WTC11 (cell line): ENCODE measurements around the gene SVEP1.

Experiments used
- ELF4 ChIP-seq: sonication (generic); formaldehyde crosslinking; IDR thresholded peaks from 2 replicates; pipeline ENCODE4 v1.8.1; 2022; ENCODE audit warnings: low read depth, mild to moderate bottlenecking, moderate library complexity, missing genetic modification reagents
- ESRRA ChIP-seq: sonication (generic); formaldehyde crosslinking; IDR thresholded peaks from 2 replicates; pipeline ENCODE4 v1.8.1; 2022; ENCODE audit warnings: mild to moderate bottlenecking, missing genetic modification reagents, borderline replicate concordance
- ETV6 ChIP-seq: sonication (generic); formaldehyde crosslinking; IDR thresholded peaks from 2 replicates; pipeline ENCODE4 v1.8.1; 2022; ENCODE audit warnings: mild to moderate bottlenecking, missing genetic modification reagents
- NR3C1 ChIP-seq: sonication (generic); formaldehyde crosslinking; conservative IDR thresholded peaks from 2 replicates; pipeline ENCODE4 v1.8.1; 2023; ENCODE audit warnings: low read depth, mild to moderate bottlenecking, missing genetic modification reagents
- TCF7 ChIP-seq: sonication (generic); formaldehyde crosslinking; IDR thresholded peaks from 2 replicates; pipeline ENCODE4 v1.8.0; 2022; ENCODE audit warnings: mild to moderate bottlenecking, low read depth, missing genetic modification reagents, moderate library complexity
- ZNF138 ChIP-seq: sonication (generic); formaldehyde crosslinking; conservative IDR thresholded peaks from 2 replicates; pipeline ENCODE4 v1.8.1; 2022; ENCODE audit warnings: mild to moderate bottlenecking, moderate library complexity, missing genetic modification reagents
- ZNF317 ChIP-seq: sonication (generic); formaldehyde crosslinking; IDR thresholded peaks from 2 replicates; pipeline ENCODE4 v1.8.1; 2023; ENCODE audit warnings: low read depth, mild to moderate bottlenecking, moderate library complexity, missing genetic modification reagents, borderline replicate concordance
- TF ChIP-seq, protein P1 (sequence below): sonication (generic); formaldehyde crosslinking; IDR thresholded peaks from 2 replicates; pipeline ENCODE4 v1.8.0; 2022; ENCODE audit warnings: mild to moderate bottlenecking, missing genetic modification reagents
- TF ChIP-seq, protein P2 (sequence below): sonication (generic); formaldehyde crosslinking; IDR thresholded peaks from 2 replicates; pipeline ENCODE4 v1.8.1; 2023; ENCODE audit warnings: mild to moderate bottlenecking, missing genetic modification reagents, borderline replicate concordance
- TF ChIP-seq, protein P3 (sequence below): fragments of 200-600 bp; IDR thresholded peaks from 2 replicates; pipeline ENCODE4 v1.8.0; 2022; ENCODE audit warnings: antibody characterized with exemption
- TF ChIP-seq, protein P4 (sequence below): sonication (generic); formaldehyde crosslinking; IDR thresholded peaks from 2 replicates; pipeline ENCODE4 v1.8.0; 2023; ENCODE audit warnings: missing genetic modification reagents
- TF ChIP-seq, protein P5 (sequence below): sonication (generic); formaldehyde crosslinking; IDR thresholded peaks from 2 replicates; pipeline ENCODE4 v1.8.0; 2022; ENCODE audit warnings: missing genetic modification reagents
- TF ChIP-seq, protein P6 (sequence below): sonication (generic); formaldehyde crosslinking; IDR thresholded peaks from 2 replicates; pipeline ENCODE4 v1.8.1; 2023; ENCODE audit warnings: mild to moderate bottlenecking, missing genetic modification reagents, moderate library complexity
- TF ChIP-seq, protein P7 (sequence below): fragments of 250-450 bp; sonication (Bioruptor Pico); IDR thresholded peaks from 2 replicates; pipeline ENCODE4 v1.9.0; 2021; ENCODE audit warnings: mild to moderate bottlenecking

DNA sequence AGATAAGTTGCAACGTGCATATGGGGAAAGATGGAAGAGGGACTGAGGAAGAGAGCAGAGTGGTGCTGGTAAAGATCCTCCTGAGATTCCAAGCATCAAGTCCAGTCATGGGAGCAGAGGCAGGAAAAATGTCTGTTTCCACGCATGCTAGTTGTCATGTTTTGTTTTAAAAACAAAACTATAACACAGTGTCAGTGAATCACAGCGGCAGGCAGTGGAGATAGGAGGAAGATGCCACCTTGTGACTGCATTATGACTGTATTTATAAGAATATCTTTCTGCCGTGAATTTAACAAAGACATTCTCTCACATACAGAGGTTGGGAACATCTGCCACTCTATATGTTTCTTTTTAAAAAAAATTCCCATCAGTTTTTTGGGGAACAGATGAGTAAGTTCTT, 3.7 kb upstream of the SVEP1 start:
- TF ChIP-seq, protein P1, sequence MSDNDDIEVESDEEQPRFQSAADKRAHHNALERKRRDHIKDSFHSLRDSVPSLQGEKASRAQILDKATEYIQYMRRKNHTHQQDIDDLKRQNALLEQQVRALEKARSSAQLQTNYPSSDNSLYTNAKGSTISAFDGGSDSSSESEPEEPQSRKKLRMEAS (CRISPR knock-in tag): no peak
- TF ChIP-seq NR3C1 (CRISPR knock-in tag) (no peak), ELF4 (no peak), ESRRA (CRISPR knock-in tag) (no peak), ETV6 (CRISPR knock-in tag) (no peak), TCF7 (CRISPR knock-in tag) (no peak), ZNF317 (CRISPR knock-in tag) (no peak), ZNF138 (no peak)
- TF ChIP-seq, protein P2, sequence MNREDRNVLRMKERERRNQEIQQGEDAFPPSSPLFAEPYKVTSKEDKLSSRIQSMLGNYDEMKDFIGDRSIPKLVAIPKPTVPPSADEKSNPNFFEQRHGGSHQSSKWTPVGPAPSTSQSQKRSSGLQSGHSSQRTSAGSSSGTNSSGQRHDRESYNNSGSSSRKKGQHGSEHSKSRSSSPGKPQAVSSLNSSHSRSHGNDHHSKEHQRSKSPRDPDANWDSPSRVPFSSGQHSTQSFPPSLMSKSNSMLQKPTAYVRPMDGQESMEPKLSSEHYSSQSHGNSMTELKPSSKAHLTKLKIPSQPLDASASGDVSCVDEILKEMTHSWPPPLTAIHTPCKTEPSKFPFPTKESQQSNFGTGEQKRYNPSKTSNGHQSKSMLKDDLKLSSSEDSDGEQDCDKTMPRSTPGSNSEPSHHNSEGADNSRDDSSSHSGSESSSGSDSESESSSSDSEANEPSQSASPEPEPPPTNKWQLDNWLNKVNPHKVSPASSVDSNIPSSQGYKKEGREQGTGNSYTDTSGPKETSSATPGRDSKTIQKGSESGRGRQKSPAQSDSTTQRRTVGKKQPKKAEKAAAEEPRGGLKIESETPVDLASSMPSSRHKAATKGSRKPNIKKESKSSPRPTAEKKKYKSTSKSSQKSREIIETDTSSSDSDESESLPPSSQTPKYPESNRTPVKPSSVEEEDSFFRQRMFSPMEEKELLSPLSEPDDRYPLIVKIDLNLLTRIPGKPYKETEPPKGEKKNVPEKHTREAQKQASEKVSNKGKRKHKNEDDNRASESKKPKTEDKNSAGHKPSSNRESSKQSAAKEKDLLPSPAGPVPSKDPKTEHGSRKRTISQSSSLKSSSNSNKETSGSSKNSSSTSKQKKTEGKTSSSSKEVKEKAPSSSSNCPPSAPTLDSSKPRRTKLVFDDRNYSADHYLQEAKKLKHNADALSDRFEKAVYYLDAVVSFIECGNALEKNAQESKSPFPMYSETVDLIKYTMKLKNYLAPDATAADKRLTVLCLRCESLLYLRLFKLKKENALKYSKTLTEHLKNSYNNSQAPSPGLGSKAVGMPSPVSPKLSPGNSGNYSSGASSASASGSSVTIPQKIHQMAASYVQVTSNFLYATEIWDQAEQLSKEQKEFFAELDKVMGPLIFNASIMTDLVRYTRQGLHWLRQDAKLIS (CRISPR knock-in tag): no peak
- TF ChIP-seq, protein P3, sequence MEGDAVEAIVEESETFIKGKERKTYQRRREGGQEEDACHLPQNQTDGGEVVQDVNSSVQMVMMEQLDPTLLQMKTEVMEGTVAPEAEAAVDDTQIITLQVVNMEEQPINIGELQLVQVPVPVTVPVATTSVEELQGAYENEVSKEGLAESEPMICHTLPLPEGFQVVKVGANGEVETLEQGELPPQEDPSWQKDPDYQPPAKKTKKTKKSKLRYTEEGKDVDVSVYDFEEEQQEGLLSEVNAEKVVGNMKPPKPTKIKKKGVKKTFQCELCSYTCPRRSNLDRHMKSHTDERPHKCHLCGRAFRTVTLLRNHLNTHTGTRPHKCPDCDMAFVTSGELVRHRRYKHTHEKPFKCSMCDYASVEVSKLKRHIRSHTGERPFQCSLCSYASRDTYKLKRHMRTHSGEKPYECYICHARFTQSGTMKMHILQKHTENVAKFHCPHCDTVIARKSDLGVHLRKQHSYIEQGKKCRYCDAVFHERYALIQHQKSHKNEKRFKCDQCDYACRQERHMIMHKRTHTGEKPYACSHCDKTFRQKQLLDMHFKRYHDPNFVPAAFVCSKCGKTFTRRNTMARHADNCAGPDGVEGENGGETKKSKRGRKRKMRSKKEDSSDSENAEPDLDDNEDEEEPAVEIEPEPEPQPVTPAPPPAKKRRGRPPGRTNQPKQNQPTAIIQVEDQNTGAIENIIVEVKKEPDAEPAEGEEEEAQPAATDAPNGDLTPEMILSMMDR: no peak
- TF ChIP-seq, protein P4, sequence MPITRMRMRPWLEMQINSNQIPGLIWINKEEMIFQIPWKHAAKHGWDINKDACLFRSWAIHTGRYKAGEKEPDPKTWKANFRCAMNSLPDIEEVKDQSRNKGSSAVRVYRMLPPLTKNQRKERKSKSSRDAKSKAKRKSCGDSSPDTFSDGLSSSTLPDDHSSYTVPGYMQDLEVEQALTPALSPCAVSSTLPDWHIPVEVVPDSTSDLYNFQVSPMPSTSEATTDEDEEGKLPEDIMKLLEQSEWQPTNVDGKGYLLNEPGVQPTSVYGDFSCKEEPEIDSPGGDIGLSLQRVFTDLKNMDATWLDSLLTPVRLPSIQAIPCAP (CRISPR knock-in tag): no peak
- TF ChIP-seq, protein P5, sequence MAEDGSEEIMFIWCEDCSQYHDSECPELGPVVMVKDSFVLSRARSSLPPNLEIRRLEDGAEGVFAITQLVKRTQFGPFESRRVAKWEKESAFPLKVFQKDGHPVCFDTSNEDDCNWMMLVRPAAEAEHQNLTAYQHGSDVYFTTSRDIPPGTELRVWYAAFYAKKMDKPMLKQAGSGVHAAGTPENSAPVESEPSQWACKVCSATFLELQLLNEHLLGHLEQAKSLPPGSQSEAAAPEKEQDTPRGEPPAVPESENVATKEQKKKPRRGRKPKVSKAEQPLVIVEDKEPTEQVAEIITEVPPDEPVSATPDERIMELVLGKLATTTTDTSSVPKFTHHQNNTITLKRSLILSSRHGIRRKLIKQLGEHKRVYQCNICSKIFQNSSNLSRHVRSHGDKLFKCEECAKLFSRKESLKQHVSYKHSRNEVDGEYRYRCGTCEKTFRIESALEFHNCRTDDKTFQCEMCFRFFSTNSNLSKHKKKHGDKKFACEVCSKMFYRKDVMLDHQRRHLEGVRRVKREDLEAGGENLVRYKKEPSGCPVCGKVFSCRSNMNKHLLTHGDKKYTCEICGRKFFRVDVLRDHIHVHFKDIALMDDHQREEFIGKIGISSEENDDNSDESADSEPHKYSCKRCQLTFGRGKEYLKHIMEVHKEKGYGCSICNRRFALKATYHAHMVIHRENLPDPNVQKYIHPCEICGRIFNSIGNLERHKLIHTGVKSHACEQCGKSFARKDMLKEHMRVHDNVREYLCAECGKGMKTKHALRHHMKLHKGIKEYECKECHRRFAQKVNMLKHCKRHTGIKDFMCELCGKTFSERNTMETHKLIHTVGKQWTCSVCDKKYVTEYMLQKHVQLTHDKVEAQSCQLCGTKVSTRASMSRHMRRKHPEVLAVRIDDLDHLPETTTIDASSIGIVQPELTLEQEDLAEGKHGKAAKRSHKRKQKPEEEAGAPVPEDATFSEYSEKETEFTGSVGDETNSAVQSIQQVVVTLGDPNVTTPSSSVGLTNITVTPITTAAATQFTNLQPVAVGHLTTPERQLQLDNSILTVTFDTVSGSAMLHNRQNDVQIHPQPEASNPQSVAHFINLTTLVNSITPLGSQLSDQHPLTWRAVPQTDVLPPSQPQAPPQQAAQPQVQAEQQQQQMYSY (CRISPR knock-in tag): no peak
- TF ChIP-seq, protein P6, sequence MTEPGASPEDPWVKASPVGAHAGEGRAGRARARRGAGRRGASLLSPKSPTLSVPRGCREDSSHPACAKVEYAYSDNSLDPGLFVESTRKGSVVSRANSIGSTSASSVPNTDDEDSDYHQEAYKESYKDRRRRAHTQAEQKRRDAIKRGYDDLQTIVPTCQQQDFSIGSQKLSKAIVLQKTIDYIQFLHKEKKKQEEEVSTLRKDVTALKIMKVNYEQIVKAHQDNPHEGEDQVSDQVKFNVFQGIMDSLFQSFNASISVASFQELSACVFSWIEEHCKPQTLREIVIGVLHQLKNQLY: no peak
- TF ChIP-seq, protein P7, sequence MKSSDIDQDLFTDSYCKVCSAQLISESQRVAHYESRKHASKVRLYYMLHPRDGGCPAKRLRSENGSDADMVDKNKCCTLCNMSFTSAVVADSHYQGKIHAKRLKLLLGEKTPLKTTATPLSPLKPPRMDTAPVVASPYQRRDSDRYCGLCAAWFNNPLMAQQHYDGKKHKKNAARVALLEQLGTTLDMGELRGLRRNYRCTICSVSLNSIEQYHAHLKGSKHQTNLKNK: no peak
